NCI-H226 (cell line): ENCODE data around the gene DYNAP.

Experiments
- DNase-seq: peaks from one replicate; pipeline ENCODE4 v3.0.0-alpha.2; 2015

Gene DYNAP

DNA sequence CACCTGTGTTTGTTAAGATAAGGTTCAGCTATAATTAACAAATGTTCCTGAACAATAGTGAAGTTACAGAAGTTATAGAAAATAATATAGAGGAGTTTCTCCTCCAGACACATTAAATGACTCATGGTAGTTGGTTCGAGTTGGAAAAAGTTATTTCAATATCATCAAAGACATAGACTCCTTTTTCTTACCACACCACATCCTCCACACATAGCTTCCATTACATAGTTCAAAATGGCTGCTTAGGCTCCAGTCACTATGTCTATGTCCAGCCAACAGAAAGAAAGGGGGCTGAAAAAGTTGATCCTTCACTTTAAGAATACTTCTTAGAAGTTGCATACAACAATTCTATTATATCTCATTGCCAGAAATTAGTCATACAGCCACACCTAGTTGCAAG lies 50.7 kb downstream of the DYNAP start:
- DNase-seq, result no peak

DNA sequence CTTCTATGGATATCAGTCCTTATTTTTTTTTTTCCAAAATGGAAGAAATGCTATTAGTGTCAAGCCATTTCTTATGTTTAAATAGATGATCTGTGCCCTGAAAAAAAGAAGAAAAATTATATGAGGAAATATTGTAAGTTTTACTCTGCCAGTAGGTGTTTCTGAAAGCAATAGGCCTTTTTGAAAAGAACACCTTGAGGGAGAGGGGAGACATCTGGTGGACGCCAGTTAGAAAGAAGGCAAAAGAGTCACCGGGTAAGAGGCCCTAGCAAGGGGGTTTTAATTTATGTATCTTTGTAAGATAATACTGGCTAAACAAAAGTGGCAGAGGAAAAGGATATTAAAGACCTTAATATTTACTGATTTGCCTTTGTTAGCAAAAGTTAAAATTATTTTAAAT lies 56.1 kb downstream of the DYNAP start:
- peak; percentile 2 for DNase-seq
